Fibroblast of gingiva (primary cell): ENCODE results near the gene PLEKHG4.
A peak's percentile ranks its signal among the peaks of the same experiment; 100 is the strongest.

ENCODE experiments used
- DNase-seq: peaks from one replicate; pipeline ENCODE4 v3.0.0-alpha.2; 2011; ENCODE audit warnings: low read depth

Gene PLEKHG4

DNA sequence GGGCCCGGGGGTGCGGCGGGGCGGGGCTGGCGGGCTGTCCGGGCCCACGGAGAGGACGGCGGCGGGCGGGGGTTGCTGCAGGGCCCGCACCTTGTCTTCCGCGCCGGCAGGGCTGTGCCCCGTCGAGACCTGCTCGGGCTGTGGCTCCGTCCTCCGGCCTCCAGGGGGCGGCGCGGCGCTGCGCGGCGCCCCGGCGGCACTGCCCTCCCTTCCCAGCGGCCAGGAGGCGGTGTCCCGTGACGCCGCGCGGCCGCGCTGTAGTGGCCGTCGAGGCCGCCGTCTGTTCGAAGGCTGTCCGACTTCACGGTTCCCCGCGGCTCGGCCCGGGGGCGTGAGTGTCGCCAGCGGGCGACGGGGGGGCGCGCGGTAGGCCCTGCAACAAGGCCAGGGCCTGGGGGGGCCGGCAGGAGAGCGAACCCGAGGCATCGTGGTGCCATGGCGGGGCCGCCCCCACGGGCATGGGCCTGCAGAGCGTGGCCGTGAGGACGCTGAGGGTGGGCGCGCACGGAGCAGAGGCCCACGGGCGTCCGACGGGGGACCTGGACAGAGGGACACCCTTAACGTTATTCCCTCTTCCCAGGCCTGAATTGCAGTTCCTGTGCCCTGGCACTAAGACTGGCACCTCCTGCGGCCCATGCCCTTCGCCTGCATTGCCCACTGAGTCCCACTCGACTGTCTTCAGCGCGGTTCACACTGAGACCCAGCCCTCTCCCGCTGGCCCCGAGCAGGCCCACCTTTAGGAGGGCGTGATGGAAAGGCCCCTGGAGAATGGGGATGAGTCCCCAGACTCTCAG is at the start of gene PLEKHG4:
TSS of gene PLEKHG4 (plus strand) at position 237 of the 794 bp plus-strand sequence. CDS start at position 750, 513 bp downstream.
- peak; percentile 75 for DNase-seq

DNA sequence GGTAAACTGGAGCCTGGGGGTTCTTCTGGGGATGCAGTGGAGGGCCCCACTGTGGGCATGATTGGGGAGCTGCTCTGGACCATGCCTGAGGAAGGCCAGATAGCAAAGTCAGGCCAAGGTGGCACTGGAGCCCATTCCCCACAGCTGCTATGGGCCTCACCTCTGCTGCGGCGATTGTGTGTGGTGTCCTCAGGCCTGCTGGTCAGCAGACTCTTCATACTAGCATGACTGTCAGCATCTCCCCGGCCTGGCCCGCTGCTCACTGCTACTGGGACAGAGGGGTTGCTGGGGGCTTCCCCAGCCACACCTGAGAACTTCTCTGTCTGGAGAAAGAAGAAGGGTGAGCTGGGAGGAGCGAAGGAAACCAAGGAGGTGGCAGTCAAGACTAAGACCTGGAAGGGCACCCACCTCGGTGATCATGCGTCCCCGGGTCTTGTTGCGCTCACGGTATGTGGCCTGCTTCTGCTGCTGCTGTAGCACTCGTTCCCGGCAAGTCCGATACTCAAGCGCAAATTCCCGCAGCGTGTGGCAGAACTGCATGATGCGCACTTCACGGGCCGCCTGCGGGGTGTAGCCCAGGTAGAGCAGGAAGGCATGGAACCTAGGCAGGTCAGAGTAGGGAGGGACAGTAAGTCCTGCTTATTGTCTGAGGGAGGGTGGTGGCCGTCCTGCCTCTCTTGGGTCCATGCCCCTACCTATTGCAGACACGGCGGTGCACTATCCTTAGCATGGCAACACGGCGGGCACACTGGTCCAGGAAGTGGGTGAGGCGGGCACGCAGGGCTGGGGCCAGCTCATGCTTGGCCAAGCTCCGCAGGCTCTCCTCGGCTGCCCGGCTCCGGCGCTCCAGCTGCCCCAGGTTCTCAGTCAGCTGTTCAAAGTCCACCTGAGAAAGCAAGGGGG is 49.2 kb upstream of the PLEKHG4 start:
- no peak for DNase-seq

DNA sequence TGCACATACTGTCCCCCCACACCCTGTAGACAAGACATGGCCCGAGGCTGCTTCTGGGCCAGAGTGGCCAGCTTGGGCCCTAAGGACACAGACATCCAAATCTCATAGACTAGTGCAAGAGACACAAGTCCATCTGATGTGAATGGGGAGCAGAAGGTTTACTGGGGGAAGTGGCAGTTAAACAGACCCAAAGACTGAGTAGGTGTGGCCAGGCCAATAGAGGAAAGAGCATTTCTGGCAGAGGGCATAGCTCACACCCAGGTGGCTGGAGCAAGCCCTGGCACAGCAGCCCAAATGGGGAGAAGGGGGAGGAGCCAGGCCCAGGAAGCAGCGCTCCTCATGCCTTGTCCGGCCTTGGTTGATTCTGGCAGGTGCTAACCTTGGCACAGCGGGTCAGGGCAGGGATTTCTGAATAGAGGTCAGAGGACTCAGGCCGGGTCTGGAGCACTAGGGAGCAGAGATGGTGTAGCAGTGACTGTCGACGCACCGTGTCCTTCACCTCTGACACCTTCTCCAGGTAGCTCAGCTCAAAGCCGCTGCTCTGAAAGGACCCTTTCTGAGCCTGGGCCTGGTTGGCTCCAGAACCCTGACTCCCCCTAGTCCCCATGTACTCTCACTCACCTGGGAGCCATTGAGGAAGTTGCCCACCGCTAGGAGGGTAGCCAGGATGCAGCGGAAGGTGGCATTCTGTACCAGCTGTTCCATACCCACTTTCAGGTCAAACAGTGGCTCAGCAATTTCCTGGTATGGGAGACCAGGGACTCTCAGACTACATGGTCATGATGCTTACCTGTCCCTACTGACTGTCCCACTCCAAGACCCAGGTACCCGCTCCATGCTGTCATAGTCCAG is 48.3 kb upstream of the PLEKHG4 start:
- no peak for DNase-seq

DNA sequence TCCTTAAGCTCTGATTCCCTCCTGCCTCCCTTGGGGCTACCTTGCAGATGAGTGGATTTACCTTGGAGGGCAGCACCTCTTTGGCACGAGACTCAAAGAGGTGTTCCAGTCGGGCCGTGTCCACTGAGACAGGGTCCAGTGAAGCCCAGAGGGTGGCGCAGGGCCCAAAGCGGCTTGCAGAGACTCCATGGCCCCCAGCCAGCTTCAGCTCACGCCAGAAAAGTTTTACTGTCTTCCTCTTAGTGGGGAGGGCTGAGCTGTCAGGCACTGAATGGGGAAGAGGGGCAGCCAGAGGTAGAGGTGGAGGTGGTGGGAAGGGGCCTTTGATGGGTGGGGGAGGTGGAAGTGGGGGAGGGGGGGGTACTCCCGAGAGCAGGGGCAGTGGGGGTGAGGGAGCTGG is 45.7 kb upstream of the PLEKHG4 start:
- DNase-seq, result no peak

DNA sequence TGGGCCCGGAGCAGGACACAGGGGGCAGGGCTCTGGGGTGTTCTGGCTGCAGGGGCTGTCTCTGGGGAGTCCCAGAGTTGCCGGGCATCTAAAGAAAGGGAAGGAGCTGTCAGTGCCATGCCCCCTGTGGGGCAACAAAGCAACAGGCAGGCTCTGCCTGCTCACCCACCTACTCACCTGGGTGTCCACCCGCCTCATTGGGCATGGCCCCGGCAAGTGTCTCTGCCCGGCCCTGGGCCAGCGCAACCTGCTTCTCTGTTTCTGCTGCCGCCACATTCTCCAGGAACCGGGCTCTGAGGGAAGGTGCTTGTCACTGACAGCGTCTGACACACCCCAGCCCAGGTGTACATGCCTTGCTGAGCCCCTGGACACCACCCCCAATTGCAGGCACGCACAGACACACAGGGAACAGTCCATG is 45.1 kb upstream of the PLEKHG4 start:
- no peak for DNase-seq

- DNase-seq, result no peak
Measured at GRCh38 chr16:67235816-67236562, 43.3 kb upstream of the PLEKHG4 start.

- peak; percentile 49 for DNase-seq
Measured at GRCh38 chr16:67236563-67237395, 42.6 kb upstream of the PLEKHG4 start.

- no peak for DNase-seq
Measured at GRCh38 chr16:67237396-67238277, 41.7 kb upstream of the PLEKHG4 start.

DNA sequence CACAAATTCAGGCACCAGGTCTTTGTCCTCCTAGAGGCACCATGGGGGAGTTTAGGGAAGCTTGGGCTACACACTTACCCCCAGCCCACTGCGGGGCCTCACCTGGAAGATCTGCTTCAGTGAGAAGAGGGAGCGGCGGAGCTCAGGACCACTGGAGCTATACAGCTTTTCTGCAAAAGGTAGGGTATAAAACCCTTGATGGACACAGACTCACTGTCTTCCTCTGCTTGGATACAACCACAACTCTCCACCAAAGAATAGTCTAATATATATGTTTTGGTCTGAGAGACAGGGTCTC is 41.1 kb upstream of the PLEKHG4 start:
- DNase-seq, result no peak

GRCh38 chr16:67238806-67239470 is 40.4 kb upstream of the PLEKHG4 start:
- no peak for DNase-seq

- DNase-seq, result no peak
Measured at GRCh38 chr16:67240506-67240905, 38.8 kb upstream of the PLEKHG4 start.

GRCh38 chr16:67241008-67241900 is 38.1 kb upstream of the PLEKHG4 start:
- DNase-seq, result peak; percentile 91

GRCh38 chr16:67242138-67242730 is 37.1 kb upstream of the PLEKHG4 start:
- no peak for DNase-seq

DNA sequence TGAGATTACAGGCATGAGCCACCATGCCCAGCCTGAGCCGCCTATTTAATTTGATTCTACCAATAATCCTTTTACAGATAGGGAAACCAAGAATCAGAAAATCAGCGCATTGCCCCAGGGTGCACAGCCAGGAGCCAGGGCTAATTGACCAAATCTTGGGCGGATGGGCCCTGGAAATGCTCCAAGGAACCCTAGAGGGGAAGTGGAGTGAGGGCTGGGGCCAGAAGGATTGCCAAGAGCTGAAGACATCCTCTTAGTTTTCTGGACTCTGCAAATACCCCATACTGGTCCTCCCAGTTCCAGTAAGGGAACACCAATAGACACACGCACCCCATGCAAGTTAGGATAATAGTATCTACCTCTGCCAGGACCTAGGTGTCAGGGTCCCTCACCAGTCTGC is 35.9 kb upstream of the PLEKHG4 start:
- no peak for DNase-seq

GRCh38 chr16:67244387-67245185 is 34.7 kb upstream of the PLEKHG4 start:
- peak; percentile 89 for DNase-seq

GRCh38 chr16:67245186-67245585 is 34.1 kb upstream of the PLEKHG4 start:
- DNase-seq, result no peak

GRCh38 chr16:67245674-67246080 is 33.7 kb upstream of the PLEKHG4 start:
- DNase-seq, result no peak
